H1 (cell line): Measurements from ENCODE around the gene SNX15. TPM values are rescaled to one million over a fixed set of nuclear protein-coding genes. Genes with fewer than 3 reads are reported as not detected.

ENCODE experiments used
- CTCF ChIA-PET: fragments of 300-600 bp; sonication (Branson Sonifier 250); formaldehyde crosslinking; loops from one replicate; lab custom pipeline; 2021; ENCODE audit not compliant: partially characterized antibody; lab: Charles Lee
- POLR2A ChIA-PET: fragments of 300-600 bp; sonication (Branson Sonifier 250); formaldehyde crosslinking; loops from one replicate; lab custom pipeline; 2021; ENCODE audit warnings: inconsistent platforms; ENCODE audit not compliant: partially characterized antibody; lab: Charles Lee
- DNase-seq, 2 experiments: peaks; one replicate each; pipeline versions ENCODE4 v3.0.0 to v3.0.0-alpha.2; 2010 to 2022; ENCODE audit warnings: low spot score in 2 of 2, low read depth in 1 of 2, mixed read lengths in 1 of 2
- FAIRE-seq: peaks from 2 replicates; lab custom pipeline; 2011; peaks lifted over from hg19 to GRCh38; lab: Jason Lieb, UNC
- H2AFZ ChIP-seq: 2 replicates; pipeline ENCODE4 v1.8.1; 2012; ENCODE audit warnings: low read length, inconsistent platforms
- H2AK5ac ChIP-seq: 2 replicates; pipeline ENCODE4 v1.6.1; 2013; ENCODE audit warnings: low read depth, low read length
- H2BK120ac ChIP-seq: replicated peaks from 2 replicates; pipeline ENCODE3; 2013; ENCODE audit warnings: low read depth, low read length, inconsistent platforms
- H2BK12ac ChIP-seq: 2 replicates; pipeline ENCODE4 v1.6.1; 2013; ENCODE audit warnings: low read depth, low read length
- H2BK15ac ChIP-seq: 2 replicates; pipeline ENCODE4 v1.6.1; 2013; ENCODE audit warnings: low read length
- H2BK20ac ChIP-seq: 2 replicates; pipeline ENCODE4 v1.6.1; 2013; ENCODE audit warnings: low read length
- H2BK5ac ChIP-seq: 2 replicates; pipeline ENCODE4 v1.6.1; 2013; ENCODE audit warnings: low read depth, low read length
- H3K14ac ChIP-seq: 2 replicates; pipeline ENCODE4 v1.6.1; 2013; ENCODE audit warnings: inconsistent platforms; ENCODE audit not compliant: insufficient read length
- H3K18ac ChIP-seq: 2 replicates; pipeline ENCODE4 v1.6.1; 2013; ENCODE audit warnings: low read length; ENCODE audit errors: extremely low read depth
- H3K23ac ChIP-seq: 2 replicates; pipeline ENCODE4 v1.6.1; 2013; ENCODE audit warnings: inconsistent platforms; ENCODE audit not compliant: insufficient read length
- H3K23me2 ChIP-seq: 2 replicates; pipeline ENCODE4 v1.6.1; 2013; ENCODE audit warnings: low read depth, low read length
- H3K27ac ChIP-seq: 2 replicates; pipeline ENCODE4 v1.6.1; 2011; ENCODE audit warnings: low read depth, low read length, inconsistent platforms
- H3K27me3 ChIP-seq, 4 experiments: replicated peaks in 1 of 4; 1 replicate in 1 of 4; 2 replicates in 3 of 4; pipeline versions ENCODE4 v1.6.1 to v1.8.1; 2011 to 2013; ENCODE audit warnings: low read length in 3 of 4, mild to moderate bottlenecking in 3 of 4, inconsistent platforms in 2 of 4, mixed read lengths in 2 of 4, moderate library complexity in 1 of 4; ENCODE audit not compliant: control insufficient read depth in 3 of 4, insufficient read depth in 3 of 4; ENCODE audit errors: extremely low read depth in 1 of 4
- H3K36me3 ChIP-seq, 4 experiments: 2 replicates each; pipeline versions ENCODE4 v1.6.1 to v1.8.1; 2011 to 2013; ENCODE audit warnings: mild to moderate bottlenecking in 4 of 4, low read length in 3 of 4, moderate library complexity in 2 of 4, control low read depth in 1 of 4, inconsistent platforms in 1 of 4; ENCODE audit not compliant: insufficient read depth in 4 of 4, control insufficient read depth in 2 of 4
- H3K4ac ChIP-seq: replicated peaks from 2 replicates; pipeline ENCODE3; 2013; ENCODE audit warnings: low read length, low read depth, mixed read lengths, inconsistent platforms; ENCODE audit not compliant: insufficient read length
- H3K4me1 ChIP-seq, 4 experiments: replicated peaks in 1 of 4; 1 replicate in 1 of 4; 2 replicates in 3 of 4; pipeline versions ENCODE4 v1.6.1 to v1.8.1; 2011 to 2013; ENCODE audit warnings: low read length in 3 of 4, inconsistent platforms in 2 of 4, mixed read lengths in 1 of 4; ENCODE audit not compliant: insufficient read depth in 4 of 4, control insufficient read depth in 3 of 4
- H3K4me2 ChIP-seq, 2 experiments: 2 replicates each; pipeline versions ENCODE4 v1.6.1 to v1.8.1; 2011 to 2013; ENCODE audit warnings: low read depth in 2 of 2, low read length in 2 of 2, control low read depth in 1 of 2, inconsistent platforms in 1 of 2, mild to moderate bottlenecking in 1 of 2; ENCODE audit not compliant: insufficient read depth in 1 of 2
- H3K4me3 ChIP-seq, 4 experiments: fragments of 200-600, 300-600 bp in 1 of 4; sonication (generic), shearing (Covaris generic), sonication (Bioruptor Twin) in 1 of 4; 2 replicates each; pipeline versions ENCODE4 v1.5.1 to v1.8.1; 2011 to 2016; ENCODE audit warnings: low read length in 4 of 4, low read depth in 3 of 4, control low read depth in 2 of 4, inconsistent platforms in 2 of 4, mild to moderate bottlenecking in 2 of 4, mixed read lengths in 1 of 4, moderate library complexity in 1 of 4; ENCODE audit not compliant: insufficient read depth in 2 of 4; ENCODE audit errors: extremely low read depth in 1 of 4
- H3K56ac ChIP-seq: replicated peaks from 2 replicates; pipeline ENCODE3; 2013; ENCODE audit warnings: low read depth, mild to moderate bottlenecking, mixed read lengths, low read length, inconsistent platforms; ENCODE audit not compliant: insufficient read length
- H3K79me1 ChIP-seq: 2 replicates; pipeline ENCODE4 v1.6.1; 2013; ENCODE audit warnings: low read depth, low read length, control low read depth
- H3K79me2 ChIP-seq, 2 experiments: 2 replicates each; pipeline versions ENCODE4 v1.6.1 to v1.8.1; 2012 to 2013; ENCODE audit warnings: low read length in 2 of 2, mild to moderate bottlenecking in 2 of 2, inconsistent platforms in 1 of 2; ENCODE audit not compliant: insufficient read depth in 2 of 2, control insufficient read depth in 1 of 2
- H3K9ac ChIP-seq, 4 experiments: replicated peaks in 1 of 4; 1 replicate in 1 of 4; 2 replicates in 3 of 4; pipeline versions ENCODE4 v1.6.1 to v1.8.1; 2011 to 2013; ENCODE audit warnings: low read depth in 3 of 4, low read length in 3 of 4, control low read depth in 2 of 4, mild to moderate bottlenecking in 2 of 4, moderate library complexity in 2 of 4, inconsistent platforms in 1 of 4; ENCODE audit errors: extremely low read depth in 1 of 4
- H3K9me3 ChIP-seq, 2 experiments: 2 replicates each; pipeline versions ENCODE4 v1.6.1 to v1.8.1; 2012 to 2013; ENCODE audit warnings: mild to moderate bottlenecking in 2 of 2, moderate library complexity in 2 of 2, control low read depth in 1 of 2, inconsistent platforms in 1 of 2, low read depth in 1 of 2, low read length in 1 of 2, mixed read lengths in 1 of 2; ENCODE audit not compliant: insufficient read depth in 2 of 2
- H4K20me1 ChIP-seq, 2 experiments: replicated peaks in 1 of 2; 2 replicates each; pipeline versions ENCODE3 to v1.8.1; 2011 to 2013; ENCODE audit warnings: inconsistent platforms in 2 of 2, low read length in 2 of 2, mild to moderate bottlenecking in 1 of 2; ENCODE audit not compliant: insufficient read depth in 2 of 2, control insufficient read depth in 1 of 2
- H4K5ac ChIP-seq: 2 replicates; pipeline ENCODE4 v1.6.1; 2013; ENCODE audit warnings: low read length, low read depth, mixed read lengths, inconsistent platforms; ENCODE audit not compliant: insufficient read length
- H4K8ac ChIP-seq: 2 replicates; pipeline ENCODE4 v1.8.0; 2013; ENCODE audit warnings: mild to moderate bottlenecking, moderate library complexity, low read length, inconsistent platforms; ENCODE audit not compliant: insufficient read depth; ENCODE audit errors: extremely low read depth
- H4K91ac ChIP-seq: replicated peaks from 2 replicates; pipeline ENCODE3; 2013; ENCODE audit warnings: low read length, mixed read lengths, inconsistent platforms; ENCODE audit not compliant: insufficient read length
- BCL11A ChIP-seq, 2 experiments: IDR thresholded peaks; one replicate each; pipeline ENCODE4 v1.6.1; 2011; ENCODE audit warnings: low read depth in 2 of 2, low read length in 2 of 2, mild to moderate bottlenecking in 2 of 2
- BRCA1 ChIP-seq: IDR thresholded peaks from 2 replicates; pipeline ENCODE4 v1.6.1; 2012; ENCODE audit warnings: low read depth, low read length, improper control_type of control experiment
- CEBPB ChIP-seq: IDR thresholded peaks from 2 replicates; pipeline ENCODE4 v1.6.1; 2012; ENCODE audit warnings: low read depth, low read length
- EP300 ChIP-seq, 2 experiments: IDR thresholded peaks; 1 replicate in 1 of 2; 2 replicates in 1 of 2; pipeline ENCODE4 v1.6.1; 2011 to 2012; ENCODE audit warnings: low read depth in 2 of 2, low read length in 2 of 2, mild to moderate bottlenecking in 2 of 2, borderline replicate concordance in 1 of 2, inconsistent platforms in 1 of 2, moderate library complexity in 1 of 2
- EZH2 ChIP-seq: fragments of 200-600 bp; sonication (generic); IDR thresholded peaks from 2 replicates; pipeline ENCODE4 v1.7.1; 2012; ENCODE audit warnings: low read depth, mild to moderate bottlenecking, moderate library complexity, low read length, inconsistent platforms; ENCODE audit not compliant: severe bottlenecking
- HDAC2 ChIP-seq, 2 experiments: fragments of 300-600 bp in 1 of 2; sonication (generic) in 1 of 2; IDR thresholded peaks; 2 replicates each; pipeline ENCODE4 v1.6.1; 2011 to 2012; ENCODE audit warnings: low read depth in 2 of 2, low read length in 2 of 2, mild to moderate bottlenecking in 2 of 2, moderate library complexity in 2 of 2, borderline replicate concordance in 1 of 2, inconsistent platforms in 1 of 2
- POLR2A ChIP-seq, 2 experiments: IDR thresholded peaks; 1 replicate in 1 of 2; 2 replicates in 1 of 2; pipeline ENCODE4 v1.6.1; 2011; ENCODE audit warnings: low read depth in 2 of 2, low read length in 2 of 2, mild to moderate bottlenecking in 2 of 2; ENCODE audit errors: control extremely low read depth in 1 of 2
- POU5F1 ChIP-seq: IDR thresholded peaks from 2 replicates; pipeline ENCODE4 v1.6.1; 2011; ENCODE audit warnings: low read depth, mild to moderate bottlenecking, low read length, moderate library complexity
- RNF2 ChIP-seq: fragments of 200-900, 300-1000 bp; sonication (generic); IDR thresholded peaks from 2 replicates; pipeline ENCODE4 v1.7.1; 2016; ENCODE audit warnings: borderline replicate concordance, low read depth, mild to moderate bottlenecking, antibody characterized with exemption, low read length; ENCODE audit not compliant: poor library complexity, severe bottlenecking; ENCODE audit errors: missing control alignments
- SP1 ChIP-seq: IDR thresholded peaks from 2 replicates; pipeline ENCODE4 v1.6.1; 2011; ENCODE audit warnings: low read depth, low read length
- SRF ChIP-seq: IDR thresholded peaks from 2 replicates; pipeline ENCODE4 v1.6.1; 2011; ENCODE audit warnings: mild to moderate bottlenecking, low read depth, low read length, moderate library complexity
- TEAD4 ChIP-seq: IDR thresholded peaks from 2 replicates; pipeline ENCODE4 v1.6.1; 2012; ENCODE audit warnings: low read depth, low read length, inconsistent platforms, mixed read lengths
- YY1 ChIP-seq: IDR thresholded peaks from 2 replicates; pipeline ENCODE4 v1.6.1; 2011; ENCODE audit warnings: low read depth, mild to moderate bottlenecking, low read length
- WGBS, 2 experiments: shearing (Covaris generic) in 1 of 2; methylation state at CpG; one replicate each; pipeline versions ENCODE4 v1.1.6 to v1.1.7; 2013 to 2015; ENCODE audit warnings: low lambda C conversion rate in 2 of 2, mixed read lengths in 2 of 2, inconsistent platforms in 1 of 2, low coverage in 1 of 2, missing lambda C conversion rate in 1 of 2; ENCODE audit not compliant: insufficient replicate concordance in 2 of 2, insufficient coverage in 1 of 2, insufficient read length in 1 of 2; ENCODE audit errors: extremely low coverage in 1 of 2, missing lambda C conversion rate in 1 of 2; 5-methylcytosine and 5-hydroxymethylcytosine counted together
- polyA plus RNA-seq, 7 experiments: library from polyadenylated mRNA; depleted of rRNA in 3 of 7; stranded (reverse) in 5 of 7; unstranded in 2 of 7; fragments of >200 nt in 5 of 7; fragments of 200-250 nt in 2 of 7; gene quantifications; 1 replicate in 5 of 7; 2 replicates in 1 of 7; 4 replicates in 1 of 7; pipeline versions ENCODE4 v1.2.1 to v1.2.3, GENCODE V29; 2011 to 2013; ENCODE audit warnings: missing spikeins in 2 of 7, mixed read lengths in 2 of 7
- total RNA-seq: library from RNA; stranded (reverse); fragmentation: NEBNext Ultra II Directional; extraction: Animal tissue kit (Norgen Biotek cat#: 25700); gene quantifications from 2 replicates; pipeline ENCODE4 v1.2.1, GENCODE V29; 2021

The SNX15 gene
- total and polyA plus RNA-seq, 2 of the 8 experiments (the other 6 are each of a cell fraction or from before 2014, with no cell fraction given): 13.0 to 18.3 TPM

- Histone ChIP-seq H4K20me1 (no peaks in the 10 kb centered on the region), H3K23ac (no peak overlapping the region), H3K4ac (peak overlapping the region; percentile 95), H3K27ac (peak overlapping the region; percentile 52; the same call in 1 of the 2 replicates), H3K79me1 (no peaks in the 10 kb centered on the region), H3K27me3 (no peaks in the 10 kb centered on the region), H3K9me3 (no peaks in the 10 kb centered on the region), H3K23me2 (no peaks in the 10 kb centered on the region), H3K4me2 (peak overlapping the region; percentile 31 to 55; a peak in 1 of 4 replicates), H3K56ac (no peak overlapping the region), H2AK5ac (no peak overlapping the region), H2AFZ (no peak overlapping the region), H3K79me2 (no peaks in the 10 kb centered on the region), H2BK5ac (peak overlapping the region; percentile 69; the same call in 1 of the 2 replicates), H2BK120ac (no peak overlapping the region), H4K91ac (peak overlapping the region; percentile 79), H3K4me3 (no peak overlapping the region), H3K9ac (0 out of 7 replicates have a peak overlapping the region, but pooled peaks of 1 of the 4 experiments have one; percentile 48), H3K4me1 (peaks cover 5 to 23% (median 17%) of the 10 kb centered on the region in 4 experiments), H2BK15ac (peak overlapping the region; percentile 12; the same call in 1 of the 2 replicates), H3K18ac (peak overlapping the region; percentile 95; the same call in 1 of the 2 replicates), H4K5ac (peak overlapping the region; percentile 34), H4K8ac (peak overlapping the region; percentile 81; the same call in 1 of the 2 replicates), H2BK12ac (peak overlapping the region; percentile 92; the same call in 1 of the 2 replicates), H3K36me3 (no peaks in the 10 kb centered on the region), H3K14ac (no peak overlapping the region), H2BK20ac (no peak overlapping the region)
- ChIA-PET POLR2A (interaction anchor here (0.9 to 21.6 kb wide), 10 partner anchors 10 to 288 kb away, joined by 3 to 230 read pairs (median 4); partner anchors contain the start of genes ARL2, EHD1, FAU and MRPL49), CTCF (interaction anchor here (0.7 to 3.1 kb wide), 6 partner anchors 8 to 219 kb away, joined by 3 to 21 read pairs (median 5); no protein-coding TSS in a partner anchor)
- WGBS, 2 experiments: 98% methylated on average over 5 of the region's 7 CpGs; no CpG with 5 or more reads in 1 of the 2 experiments
- DNase-seq: no peak
- no peak for FAIRE-seq
- no peak for TF ChIP-seq SP1
- no peak for TF ChIP-seq POU5F1
- no peak for TF ChIP-seq RNF2
- no peak for TF ChIP-seq BRCA1
- no peak for TF ChIP-seq EP300 (IDR thresholded peaks at IDR 0.05; ENCODE audit: borderline replicate concordance in 1 of 2, low read depth in 2 of 2, low read length in 2 of 2)
- no peak for TF ChIP-seq POLR2A (IDR thresholded peaks at IDR 0.05; ENCODE audit: control extremely low read depth in 1 of 2, low read depth in 2 of 2, low read length in 2 of 2)
- TF ChIP-seq HDAC2 (IDR thresholded peaks at IDR 0.05; ENCODE audit: borderline replicate concordance in 1 of 2, low read depth in 2 of 2, low read length in 2 of 2): no peak
- TF ChIP-seq SRF: no peak
- no peak for TF ChIP-seq BCL11A (IDR thresholded peaks at IDR 0.05; ENCODE audit: low read depth in 2 of 2, low read length in 2 of 2)
- TF ChIP-seq YY1: no peak
- no peak for TF ChIP-seq TEAD4
- TF ChIP-seq CEBPB: no peak
- TF ChIP-seq EZH2: no peak
Measured at GRCh38 chr11:65065851-65066250, 38.6 kb downstream of the SNX15 start.
